Lower leg skin (tissue), 4 donors: ENCODE data around the gene FRMD6. TPM values are rescaled to one million over a fixed set of nuclear protein-coding genes. Genes with fewer than 3 reads are reported as not detected.

Experiments used
- DNase-seq, 2 donors: peaks; one replicate each; pipeline ENCODE4 v3.0.0-alpha.2; 2019; ENCODE audit warnings: low spot score in 2 of 2
- H3K4me3 ChIP-seq: fragments of 200-600 bp; sonication (generic); 2 replicates; pipeline ENCODE4 v1.5.1; 2017; ENCODE audit warnings: mild to moderate bottlenecking, low read depth; ENCODE audit not compliant: poor library complexity, severe bottlenecking
- POLR2A ChIP-seq, 2 donors: fragments of 450-650 bp; IDR thresholded peaks; one replicate each; pipeline ENCODE4 v1.6.1; 2016 to 2017; ENCODE audit warnings: antibody characterized with exemption in 2 of 2, mild to moderate bottlenecking in 1 of 2, moderate library complexity in 1 of 2
- WGBS, 2 donors: methylation state at CpG; one replicate each; pipeline ENCODE4 v1.1.5; 2018; 5-methylcytosine and 5-hydroxymethylcytosine counted together
- intact Hi-C: fragments of 100-400 bp; cut with DNase I; formaldehyde crosslinking; loops from one replicate; pipeline ENCODE4 v1.15.0; 2023; ENCODE audit warnings: low total_unique reads
- total RNA-seq, 4 donors: library from RNA; depleted of rRNA; stranded (reverse); fragments of >200 nt; gene quantifications; one replicate each; pipeline ENCODE4 v1.1.0, GENCODE V29; 2016
- TF ChIP-seq, protein P1 (sequence below), 3 donors: fragments of 450-650 bp; IDR thresholded peaks; one replicate each; pipeline ENCODE4 v1.5.1; 2016; ENCODE audit warnings: antibody characterized with exemption in 3 of 3, mild to moderate bottlenecking in 3 of 3, moderate library complexity in 2 of 3

Gene FRMD6
- total RNA-seq, 4 donors from 2014 or later = 144 to 203 (median 152) TPM

GRCh38 chr14:51666070-51666469, 14.4 kb downstream of the FRMD6 start:
- intact Hi-C loops = no loop called here
- no peak overlapping the region for H3K4me3 ChIP-seq
- TF ChIP-seq POLR2A (IDR thresholded peaks at IDR 0.05) = no peak
- TF ChIP-seq, protein P1, sequence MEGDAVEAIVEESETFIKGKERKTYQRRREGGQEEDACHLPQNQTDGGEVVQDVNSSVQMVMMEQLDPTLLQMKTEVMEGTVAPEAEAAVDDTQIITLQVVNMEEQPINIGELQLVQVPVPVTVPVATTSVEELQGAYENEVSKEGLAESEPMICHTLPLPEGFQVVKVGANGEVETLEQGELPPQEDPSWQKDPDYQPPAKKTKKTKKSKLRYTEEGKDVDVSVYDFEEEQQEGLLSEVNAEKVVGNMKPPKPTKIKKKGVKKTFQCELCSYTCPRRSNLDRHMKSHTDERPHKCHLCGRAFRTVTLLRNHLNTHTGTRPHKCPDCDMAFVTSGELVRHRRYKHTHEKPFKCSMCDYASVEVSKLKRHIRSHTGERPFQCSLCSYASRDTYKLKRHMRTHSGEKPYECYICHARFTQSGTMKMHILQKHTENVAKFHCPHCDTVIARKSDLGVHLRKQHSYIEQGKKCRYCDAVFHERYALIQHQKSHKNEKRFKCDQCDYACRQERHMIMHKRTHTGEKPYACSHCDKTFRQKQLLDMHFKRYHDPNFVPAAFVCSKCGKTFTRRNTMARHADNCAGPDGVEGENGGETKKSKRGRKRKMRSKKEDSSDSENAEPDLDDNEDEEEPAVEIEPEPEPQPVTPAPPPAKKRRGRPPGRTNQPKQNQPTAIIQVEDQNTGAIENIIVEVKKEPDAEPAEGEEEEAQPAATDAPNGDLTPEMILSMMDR (IDR thresholded peaks at IDR 0.05) = no peak

GRCh38 chr14:51666826-51667225, 15.1 kb downstream of the FRMD6 start:
- H3K4me3 ChIP-seq = no peak overlapping the region
- no peak for DNase-seq
- WGBS, 2 donors = 77 to 89% methylated on average over 4 of the region's 4 CpGs
- TF ChIP-seq, protein P1 (IDR thresholded peaks at IDR 0.05) = no peak
- TF ChIP-seq POLR2A (IDR thresholded peaks at IDR 0.05) = no peak
- intact Hi-C loops = no loop called here

More at GRCh38 chr14:51666070-51666469, 14.4 kb downstream of the FRMD6 start:
- DNase-seq = no peak
- WGBS, 2 donors = 92 to 94% methylated on average over 3 of the region's 3 CpGs

- 95 to 98% methylated on average over 2 of the region's 2 CpGs for WGBS, 2 donors
- H3K4me3 ChIP-seq = no peak overlapping the region
- no peak for DNase-seq
- intact Hi-C loops = no loop called here
- TF ChIP-seq, protein P1 (IDR thresholded peaks at IDR 0.05) = no peak
- TF ChIP-seq POLR2A (IDR thresholded peaks at IDR 0.05) = no peak
Observed at GRCh38 chr14:51668870-51669269, 17.2 kb downstream of the FRMD6 start.

GRCh38 chr14:51674294-51675002, 22.7 kb downstream of the FRMD6 start:
- WGBS, 2 donors = 87 to 89% methylated on average over 5 of the region's 5 CpGs
- DNase-seq = no peak
- TF ChIP-seq POLR2A (IDR thresholded peaks at IDR 0.05) = no peak
- TF ChIP-seq, protein P1 (IDR thresholded peaks at IDR 0.05) = no peak
- no peak overlapping the region for H3K4me3 ChIP-seq
- intact Hi-C loops = no loop called here

DNA sequence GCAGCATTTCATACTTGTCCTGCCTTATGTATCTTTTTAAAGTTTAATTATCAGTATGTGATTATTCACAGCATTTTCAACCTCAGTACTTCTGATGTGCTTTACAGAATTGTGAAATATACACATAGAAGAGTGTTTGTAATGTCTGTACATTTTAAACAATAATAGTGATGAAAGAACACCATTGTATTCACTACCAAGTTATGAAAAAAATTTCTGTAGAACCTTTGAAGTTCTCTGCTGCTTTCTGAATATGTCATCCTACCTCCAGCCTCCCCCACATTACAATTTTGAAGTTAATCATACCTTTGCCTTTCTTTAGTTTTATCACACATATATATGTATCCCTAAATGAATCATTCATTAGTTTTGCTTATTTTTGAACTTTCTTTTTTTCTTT, 24.8 kb downstream of the FRMD6 start:
- TF ChIP-seq, protein P1 (IDR thresholded peaks at IDR 0.05) = no peak
- no peak for TF ChIP-seq POLR2A (IDR thresholded peaks at IDR 0.05)
- DNase-seq = no peak
- intact Hi-C loops = no loop called here
- no peak overlapping the region for H3K4me3 ChIP-seq

DNA sequence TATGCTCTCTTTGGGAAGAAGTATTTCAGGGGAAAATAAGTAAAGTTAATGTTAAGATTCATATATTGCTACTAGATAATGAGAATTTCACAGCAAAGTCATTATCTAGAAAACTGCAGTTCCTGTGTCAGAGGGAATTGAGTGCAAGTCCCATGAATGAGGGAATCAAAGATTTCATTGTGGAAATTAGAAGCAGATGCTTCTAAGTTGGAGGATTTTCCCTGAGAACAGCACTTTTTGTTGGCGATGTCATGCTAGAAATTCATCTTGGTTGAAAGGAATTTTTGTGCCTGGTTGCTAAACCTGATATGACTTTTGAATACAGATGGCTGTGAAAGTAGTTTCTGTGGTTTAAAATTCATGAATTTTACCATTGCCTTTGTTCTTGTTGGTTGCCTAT, 25.6 kb downstream of the FRMD6 start:
- intact Hi-C loops = no loop called here
- WGBS, 2 donors = 46 to 60% methylated on average over 1 of the region's 1 CpG
- TF ChIP-seq, protein P1 (IDR thresholded peaks at IDR 0.05) = no peak
- no peak for TF ChIP-seq POLR2A (IDR thresholded peaks at IDR 0.05)
- H3K4me3 ChIP-seq = no peak overlapping the region
- no peak for DNase-seq
